H1 (cell line): ENCODE results near the gene CASP9. TPM values are rescaled to one million over a fixed set of nuclear protein-coding genes. Genes with fewer than 3 reads are reported as not detected.

Experiments
- CTCF ChIA-PET: fragments of 300-600 bp; sonication (Branson Sonifier 250); formaldehyde crosslinking; loops from one replicate; lab custom pipeline; 2021; ENCODE audit not compliant: partially characterized antibody; lab: Charles Lee
- POLR2A ChIA-PET: fragments of 300-600 bp; sonication (Branson Sonifier 250); formaldehyde crosslinking; loops from one replicate; lab custom pipeline; 2021; ENCODE audit warnings: inconsistent platforms; ENCODE audit not compliant: partially characterized antibody; lab: Charles Lee
- DNase-seq, 2 experiments: peaks; one replicate each; pipeline versions ENCODE4 v3.0.0 to v3.0.0-alpha.2; 2010 to 2022; ENCODE audit warnings: low spot score in 2 of 2, low read depth in 1 of 2, mixed read lengths in 1 of 2
- FAIRE-seq: peaks from 2 replicates; lab custom pipeline; 2011; peaks lifted over from hg19 to GRCh38; lab: Jason Lieb, UNC
- H2AFZ ChIP-seq: 2 replicates; pipeline ENCODE4 v1.8.1; 2012; ENCODE audit warnings: low read length, inconsistent platforms
- H2AK5ac ChIP-seq: 2 replicates; pipeline ENCODE4 v1.6.1; 2013; ENCODE audit warnings: low read depth, low read length
- H2BK120ac ChIP-seq: replicated peaks from 2 replicates; pipeline ENCODE3; 2013; ENCODE audit warnings: low read depth, low read length, inconsistent platforms
- H2BK12ac ChIP-seq: 2 replicates; pipeline ENCODE4 v1.6.1; 2013; ENCODE audit warnings: low read depth, low read length
- H2BK15ac ChIP-seq: 2 replicates; pipeline ENCODE4 v1.6.1; 2013; ENCODE audit warnings: low read length
- H2BK20ac ChIP-seq: 2 replicates; pipeline ENCODE4 v1.6.1; 2013; ENCODE audit warnings: low read length
- H2BK5ac ChIP-seq: 2 replicates; pipeline ENCODE4 v1.6.1; 2013; ENCODE audit warnings: low read depth, low read length
- H3K14ac ChIP-seq: 2 replicates; pipeline ENCODE4 v1.6.1; 2013; ENCODE audit warnings: inconsistent platforms; ENCODE audit not compliant: insufficient read length
- H3K18ac ChIP-seq: 2 replicates; pipeline ENCODE4 v1.6.1; 2013; ENCODE audit warnings: low read length; ENCODE audit errors: extremely low read depth
- H3K23ac ChIP-seq: 2 replicates; pipeline ENCODE4 v1.6.1; 2013; ENCODE audit warnings: inconsistent platforms; ENCODE audit not compliant: insufficient read length
- H3K23me2 ChIP-seq: 2 replicates; pipeline ENCODE4 v1.6.1; 2013; ENCODE audit warnings: low read depth, low read length
- H3K27ac ChIP-seq: 2 replicates; pipeline ENCODE4 v1.6.1; 2011; ENCODE audit warnings: low read depth, low read length, inconsistent platforms
- H3K27me3 ChIP-seq, 4 experiments: replicated peaks in 1 of 4; 1 replicate in 1 of 4; 2 replicates in 3 of 4; pipeline versions ENCODE4 v1.6.1 to v1.8.1; 2011 to 2013; ENCODE audit warnings: low read length in 3 of 4, mild to moderate bottlenecking in 3 of 4, inconsistent platforms in 2 of 4, mixed read lengths in 2 of 4, moderate library complexity in 1 of 4; ENCODE audit not compliant: control insufficient read depth in 3 of 4, insufficient read depth in 3 of 4; ENCODE audit errors: extremely low read depth in 1 of 4
- H3K36me3 ChIP-seq, 4 experiments: 2 replicates each; pipeline versions ENCODE4 v1.6.1 to v1.8.1; 2011 to 2013; ENCODE audit warnings: mild to moderate bottlenecking in 4 of 4, low read length in 3 of 4, moderate library complexity in 2 of 4, control low read depth in 1 of 4, inconsistent platforms in 1 of 4; ENCODE audit not compliant: insufficient read depth in 4 of 4, control insufficient read depth in 2 of 4
- H3K4ac ChIP-seq: replicated peaks from 2 replicates; pipeline ENCODE3; 2013; ENCODE audit warnings: low read length, low read depth, mixed read lengths, inconsistent platforms; ENCODE audit not compliant: insufficient read length
- H3K4me1 ChIP-seq, 4 experiments: replicated peaks in 1 of 4; 1 replicate in 1 of 4; 2 replicates in 3 of 4; pipeline versions ENCODE4 v1.6.1 to v1.8.1; 2011 to 2013; ENCODE audit warnings: low read length in 3 of 4, inconsistent platforms in 2 of 4, mixed read lengths in 1 of 4; ENCODE audit not compliant: insufficient read depth in 4 of 4, control insufficient read depth in 3 of 4
- H3K4me2 ChIP-seq, 2 experiments: 2 replicates each; pipeline versions ENCODE4 v1.6.1 to v1.8.1; 2011 to 2013; ENCODE audit warnings: low read depth in 2 of 2, low read length in 2 of 2, control low read depth in 1 of 2, inconsistent platforms in 1 of 2, mild to moderate bottlenecking in 1 of 2; ENCODE audit not compliant: insufficient read depth in 1 of 2
- H3K4me3 ChIP-seq, 4 experiments: fragments of 200-600, 300-600 bp in 1 of 4; sonication (generic), shearing (Covaris generic), sonication (Bioruptor Twin) in 1 of 4; 2 replicates each; pipeline versions ENCODE4 v1.5.1 to v1.8.1; 2011 to 2016; ENCODE audit warnings: low read length in 4 of 4, low read depth in 3 of 4, control low read depth in 2 of 4, inconsistent platforms in 2 of 4, mild to moderate bottlenecking in 2 of 4, mixed read lengths in 1 of 4, moderate library complexity in 1 of 4; ENCODE audit not compliant: insufficient read depth in 2 of 4; ENCODE audit errors: extremely low read depth in 1 of 4
- H3K56ac ChIP-seq: replicated peaks from 2 replicates; pipeline ENCODE3; 2013; ENCODE audit warnings: low read depth, mild to moderate bottlenecking, mixed read lengths, low read length, inconsistent platforms; ENCODE audit not compliant: insufficient read length
- H3K79me1 ChIP-seq: 2 replicates; pipeline ENCODE4 v1.6.1; 2013; ENCODE audit warnings: low read depth, low read length, control low read depth
- H3K79me2 ChIP-seq, 2 experiments: 2 replicates each; pipeline versions ENCODE4 v1.6.1 to v1.8.1; 2012 to 2013; ENCODE audit warnings: low read length in 2 of 2, mild to moderate bottlenecking in 2 of 2, inconsistent platforms in 1 of 2; ENCODE audit not compliant: insufficient read depth in 2 of 2, control insufficient read depth in 1 of 2
- H3K9ac ChIP-seq, 4 experiments: replicated peaks in 1 of 4; 1 replicate in 1 of 4; 2 replicates in 3 of 4; pipeline versions ENCODE4 v1.6.1 to v1.8.1; 2011 to 2013; ENCODE audit warnings: low read depth in 3 of 4, low read length in 3 of 4, control low read depth in 2 of 4, mild to moderate bottlenecking in 2 of 4, moderate library complexity in 2 of 4, inconsistent platforms in 1 of 4; ENCODE audit errors: extremely low read depth in 1 of 4
- H3K9me3 ChIP-seq, 2 experiments: 2 replicates each; pipeline versions ENCODE4 v1.6.1 to v1.8.1; 2012 to 2013; ENCODE audit warnings: mild to moderate bottlenecking in 2 of 2, moderate library complexity in 2 of 2, control low read depth in 1 of 2, inconsistent platforms in 1 of 2, low read depth in 1 of 2, low read length in 1 of 2, mixed read lengths in 1 of 2; ENCODE audit not compliant: insufficient read depth in 2 of 2
- H4K20me1 ChIP-seq, 2 experiments: replicated peaks in 1 of 2; 2 replicates each; pipeline versions ENCODE3 to v1.8.1; 2011 to 2013; ENCODE audit warnings: inconsistent platforms in 2 of 2, low read length in 2 of 2, mild to moderate bottlenecking in 1 of 2; ENCODE audit not compliant: insufficient read depth in 2 of 2, control insufficient read depth in 1 of 2
- H4K5ac ChIP-seq: 2 replicates; pipeline ENCODE4 v1.6.1; 2013; ENCODE audit warnings: low read length, low read depth, mixed read lengths, inconsistent platforms; ENCODE audit not compliant: insufficient read length
- H4K8ac ChIP-seq: 2 replicates; pipeline ENCODE4 v1.8.0; 2013; ENCODE audit warnings: mild to moderate bottlenecking, moderate library complexity, low read length, inconsistent platforms; ENCODE audit not compliant: insufficient read depth; ENCODE audit errors: extremely low read depth
- H4K91ac ChIP-seq: replicated peaks from 2 replicates; pipeline ENCODE3; 2013; ENCODE audit warnings: low read length, mixed read lengths, inconsistent platforms; ENCODE audit not compliant: insufficient read length
- CTCF ChIP-seq, 3 experiments: IDR thresholded peaks; 1 replicate in 2 of 3; 2 replicates in 1 of 3; pipeline versions ENCODE4 v1.5.1 to v1.6.1; 2011; ENCODE audit warnings: low read length in 3 of 3, mild to moderate bottlenecking in 3 of 3, inconsistent platforms in 2 of 3, low read depth in 1 of 3, moderate library complexity in 1 of 3; ENCODE audit not compliant: insufficient read depth in 1 of 3; ENCODE audit errors: control extremely low read depth in 1 of 3
- EP300 ChIP-seq, 2 experiments: IDR thresholded peaks; 1 replicate in 1 of 2; 2 replicates in 1 of 2; pipeline ENCODE4 v1.6.1; 2011 to 2012; ENCODE audit warnings: low read depth in 2 of 2, low read length in 2 of 2, mild to moderate bottlenecking in 2 of 2, borderline replicate concordance in 1 of 2, inconsistent platforms in 1 of 2, moderate library complexity in 1 of 2
- PHF8 ChIP-seq: fragments of 200-600 bp; sonication (generic); conservative IDR thresholded peaks from 2 replicates; pipeline ENCODE4 v1.7.1; 2012; ENCODE audit warnings: low read depth, mild to moderate bottlenecking, inconsistent platforms, low read length, moderate library complexity
- RAD21 ChIP-seq, 2 experiments: IDR thresholded peaks in 1 of 2; conservative IDR thresholded peaks in 1 of 2; 2 replicates each; pipeline ENCODE4 v1.6.1; 2011; ENCODE audit warnings: low read depth in 2 of 2, low read length in 2 of 2, improper control_type of control experiment in 1 of 2, inconsistent platforms in 1 of 2, mild to moderate bottlenecking in 1 of 2, moderate library complexity in 1 of 2
- RXRA ChIP-seq: IDR thresholded peaks from 2 replicates; pipeline ENCODE4 v1.6.1; 2011; ENCODE audit warnings: low read depth, mild to moderate bottlenecking, low read length, moderate library complexity; ENCODE audit not compliant: insufficient read depth
- SIRT6 ChIP-seq: IDR thresholded peaks from one replicate; pipeline ENCODE4 v1.7.1; 2012; ENCODE audit warnings: low read length, inconsistent platforms
- SIX5 ChIP-seq: IDR thresholded peaks from 2 replicates; pipeline ENCODE4 v1.6.1; 2011; ENCODE audit warnings: mild to moderate bottlenecking, low read depth, low read length
- TCF12 ChIP-seq: IDR thresholded peaks from 2 replicates; pipeline ENCODE4 v1.6.1; 2011; ENCODE audit warnings: low read depth, mild to moderate bottlenecking, low read length
- YY1 ChIP-seq: IDR thresholded peaks from 2 replicates; pipeline ENCODE4 v1.6.1; 2011; ENCODE audit warnings: low read depth, mild to moderate bottlenecking, low read length
- WGBS, 2 experiments: shearing (Covaris generic) in 1 of 2; methylation state at CpG; one replicate each; pipeline versions ENCODE4 v1.1.6 to v1.1.7; 2013 to 2015; ENCODE audit warnings: low lambda C conversion rate in 2 of 2, mixed read lengths in 2 of 2, inconsistent platforms in 1 of 2, low coverage in 1 of 2, missing lambda C conversion rate in 1 of 2; ENCODE audit not compliant: insufficient replicate concordance in 2 of 2, insufficient coverage in 1 of 2, insufficient read length in 1 of 2; ENCODE audit errors: extremely low coverage in 1 of 2, missing lambda C conversion rate in 1 of 2; 5-methylcytosine and 5-hydroxymethylcytosine counted together
- polyA plus RNA-seq, 7 experiments: library from polyadenylated mRNA; depleted of rRNA in 3 of 7; stranded (reverse) in 5 of 7; unstranded in 2 of 7; fragments of >200 nt in 5 of 7; fragments of 200-250 nt in 2 of 7; gene quantifications; 1 replicate in 5 of 7; 2 replicates in 1 of 7; 4 replicates in 1 of 7; pipeline versions ENCODE4 v1.2.1 to v1.2.3, GENCODE V29; 2011 to 2013; ENCODE audit warnings: missing spikeins in 2 of 7, mixed read lengths in 2 of 7
- total RNA-seq: library from RNA; stranded (reverse); fragmentation: NEBNext Ultra II Directional; extraction: Animal tissue kit (Norgen Biotek cat#: 25700); gene quantifications from 2 replicates; pipeline ENCODE4 v1.2.1, GENCODE V29; 2021

The CASP9 gene
- total and polyA plus RNA-seq, 2 of the 8 experiments (the other 6 are each of a cell fraction or from before 2014, with no cell fraction given), result 14.8 to 36.3 TPM

- Histone ChIP-seq H2AK5ac (no peak overlapping the region), H2AFZ (no peak overlapping the region), H3K27me3 (no peaks in the 10 kb centered on the region), H3K56ac (no peak overlapping the region), H4K5ac (no peak overlapping the region), H3K4ac (no peak overlapping the region), H3K4me3 (no peak overlapping the region), H3K79me1 (no peaks in the 10 kb centered on the region), H3K36me3 (peaks cover 8 to 59% (median 27%) of the 10 kb centered on the region in 4 experiments; a peak in 7 of 8 replicates), H4K20me1 (peaks cover 0 to 2% of the 10 kb centered on the region in 2 experiments), H2BK5ac (no peak overlapping the region), H2BK20ac (no peak overlapping the region), H2BK12ac (no peak overlapping the region), H3K9ac (no peak overlapping the region), H3K14ac (no peak overlapping the region), H2BK15ac (no peak overlapping the region), H3K18ac (no peak overlapping the region), H3K79me2 (no peaks in the 10 kb centered on the region), H2BK120ac (no peak overlapping the region), H4K8ac (no peak overlapping the region), H4K91ac (no peak overlapping the region), H3K9me3 (no peaks in the 10 kb centered on the region), H3K4me2 (no peak overlapping the region), H3K27ac (no peak overlapping the region), H3K23me2 (no peaks in the 10 kb centered on the region), H3K4me1 (no peaks in the 10 kb centered on the region), H3K23ac (no peak overlapping the region)
- FAIRE-seq (no peak), DNase-seq (no peak)
- ChIA-PET POLR2A (no interaction called here), CTCF (no interaction called here)
- WGBS, 2 experiments, result 93% methylated on average over 12 of the region's 12 CpGs; no CpG with 5 or more reads in 1 of the 2 experiments
- TF ChIP-seq RAD21 (IDR thresholded peaks at IDR 0.05 in 1 of 2, conservative IDR thresholded peaks at IDR 0.05 in 1 of 2; ENCODE audit: low read depth in 2 of 2, low read length in 2 of 2) (no peak), TCF12 (no peak), PHF8 (no peak), YY1 (no peak), SIRT6 (no peak), EP300 (IDR thresholded peaks at IDR 0.05; ENCODE audit: borderline replicate concordance in 1 of 2, low read depth in 2 of 2, low read length in 2 of 2) (no peak), RXRA (no peak), CTCF (IDR thresholded peaks at IDR 0.05; ENCODE audit: control extremely low read depth in 1 of 3, insufficient read depth in 1 of 3, low read depth in 1 of 3, low read length in 3 of 3) (no peak), SIX5 (no peak)
These were observed 19.9 kb upstream of the CASP9 start for GRCh38 chr1:15543589-15544568.
